SU-DHL-6 (cell line): ENCODE data around the gene CAMK2D.

Experiments
- CTCF ChIP-seq: fragments of 200-600 bp; sonication (generic); IDR thresholded peaks from one replicate; pipeline ENCODE4 v1.5.1; 2017; ENCODE audit warnings: antibody characterized with exemption, mild to moderate bottlenecking, low read length, moderate library complexity; ENCODE audit not compliant: insufficient read depth, poor library complexity, severe bottlenecking
- EZH2phosphoT487 ChIP-seq: fragments of 200-600 bp; sonication (generic), shearing (Covaris generic); conservative IDR thresholded peaks from 2 replicates; pipeline ENCODE4 v1.6.1; 2018; ENCODE audit warnings: mild to moderate bottlenecking, antibody characterized with exemption, low read length, moderate library complexity, mixed read lengths

DNA sequence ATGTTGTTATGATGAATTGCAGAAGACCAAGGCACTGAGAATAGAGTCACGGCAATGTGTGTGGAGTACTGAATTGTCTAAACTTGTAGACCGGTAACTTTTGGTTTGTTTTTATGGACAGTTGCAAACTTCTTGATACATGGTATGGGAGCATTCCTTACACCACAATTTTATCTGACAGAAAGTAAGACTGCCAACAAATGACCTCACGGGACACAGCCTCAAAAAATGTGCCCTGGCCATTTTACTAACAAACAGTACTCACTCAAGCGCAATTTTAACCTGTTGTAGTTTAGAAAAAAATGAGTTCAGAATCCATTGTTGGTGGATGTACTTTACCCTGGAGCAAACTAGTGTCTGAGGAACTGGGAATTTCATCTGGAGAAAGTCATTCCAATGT is 321.2 kb downstream of the CAMK2D start:
- no peak for TF ChIP-seq CTCF
- TF ChIP-seq EZH2phosphoT487 = no peak
